ENCODE data around the gene MGRN1. TPM values are rescaled to one million over a fixed set of nuclear protein-coding genes. Genes with fewer than 3 reads are reported as not detected.
A peak's percentile ranks its signal among the peaks of the same experiment; 100 is the strongest.

Gene MGRN1
- 41.5 TPM for total RNA-seq

- DNase-seq, result peak; percentile 97
These were observed at the start of gene MGRN1 for GRCh38 chr16:4624015-4624826. Gene MGRN1 (plus strand): TSS chr16:4624826. CDS start chr16:4624961, 135 bp downstream.

DNA sequence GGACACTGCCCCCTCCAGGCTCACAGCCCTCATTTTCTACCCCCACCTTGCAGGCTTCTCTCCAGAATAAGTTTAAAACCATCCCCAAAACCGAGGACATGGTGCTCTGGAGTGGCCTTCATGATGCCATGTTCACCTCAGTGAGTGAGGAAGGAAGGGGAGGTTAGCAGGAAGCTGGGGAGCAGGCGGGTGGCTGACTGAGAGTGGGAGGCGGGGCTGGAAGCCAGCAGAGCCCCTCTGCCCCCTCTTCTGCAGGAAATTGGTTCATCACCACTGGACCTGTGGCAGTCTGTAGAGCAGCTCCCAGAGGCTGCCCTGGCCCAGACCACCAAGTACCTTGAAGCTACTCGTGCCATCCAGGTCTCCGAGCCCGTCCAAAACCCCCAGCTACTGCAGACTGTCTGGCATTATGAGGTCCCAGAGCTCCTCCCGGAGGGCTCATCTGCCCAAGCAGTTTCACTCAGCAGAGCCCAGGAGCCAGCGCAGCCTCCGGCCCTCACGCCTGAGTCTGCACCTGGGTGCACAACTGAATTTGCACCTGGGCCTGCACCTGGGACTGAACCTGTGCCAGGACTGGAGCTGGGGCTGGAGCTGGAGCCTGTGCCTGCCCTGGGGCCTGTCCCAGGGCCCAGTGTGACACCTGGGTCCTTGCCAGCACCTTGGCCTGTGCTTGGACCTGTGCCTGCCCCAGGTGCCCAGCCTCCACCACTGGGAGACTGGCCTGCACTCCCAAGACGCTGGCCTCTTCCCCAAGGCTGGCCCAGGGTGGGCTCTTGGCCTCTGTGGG is 49.5 kb upstream of the MGRN1 start:
- no peak for DNase-seq

DNA sequence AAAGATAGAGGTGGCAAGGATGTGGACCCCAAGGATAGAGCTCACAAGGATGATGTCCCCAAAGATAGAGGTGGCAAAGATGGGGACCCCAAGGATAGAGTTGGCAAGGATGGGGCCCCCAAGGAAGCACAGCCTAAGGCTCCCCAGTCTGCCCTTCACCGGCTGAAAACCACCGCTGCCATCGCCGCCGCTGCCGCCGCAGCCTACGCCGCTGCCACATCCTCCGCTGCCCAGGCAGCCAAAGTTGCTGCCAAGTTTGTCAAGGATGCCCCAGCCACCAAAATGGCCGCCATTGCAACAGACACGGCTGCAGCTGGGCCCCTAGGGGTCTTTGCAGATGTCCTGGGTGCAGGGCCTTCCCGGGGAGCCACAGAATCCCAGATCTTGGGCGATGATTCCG is 48.6 kb upstream of the MGRN1 start:
- no peak for DNase-seq

DNA sequence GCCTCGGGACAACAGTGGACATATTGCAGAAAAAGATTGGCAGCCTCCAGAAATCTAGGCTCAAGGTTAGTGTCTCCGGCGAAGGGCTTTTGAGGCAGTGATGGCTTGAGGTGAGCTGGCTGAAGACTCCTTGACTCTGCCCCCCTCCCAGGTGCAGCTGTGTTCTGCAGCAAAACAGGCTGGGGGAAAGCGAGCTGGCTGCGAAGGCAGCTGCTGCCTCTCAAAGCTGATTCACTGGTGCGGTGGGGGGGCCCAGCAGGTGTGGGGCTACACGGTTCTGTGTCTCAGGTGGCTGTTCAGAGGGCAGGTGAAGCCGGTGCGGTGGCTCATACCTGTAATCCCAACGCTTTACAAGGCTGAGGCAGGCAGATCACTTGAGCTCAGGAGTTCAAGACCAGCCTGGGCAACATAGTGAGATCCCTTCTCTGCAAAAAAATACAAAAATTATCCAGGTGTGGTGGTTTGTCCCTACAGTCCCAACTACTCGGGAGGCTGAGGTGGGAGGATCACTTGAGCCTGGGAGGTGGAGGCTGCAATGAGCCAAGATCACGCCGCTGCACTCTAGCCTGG is 45.6 kb upstream of the MGRN1 start:
- no peak for DNase-seq

DNA sequence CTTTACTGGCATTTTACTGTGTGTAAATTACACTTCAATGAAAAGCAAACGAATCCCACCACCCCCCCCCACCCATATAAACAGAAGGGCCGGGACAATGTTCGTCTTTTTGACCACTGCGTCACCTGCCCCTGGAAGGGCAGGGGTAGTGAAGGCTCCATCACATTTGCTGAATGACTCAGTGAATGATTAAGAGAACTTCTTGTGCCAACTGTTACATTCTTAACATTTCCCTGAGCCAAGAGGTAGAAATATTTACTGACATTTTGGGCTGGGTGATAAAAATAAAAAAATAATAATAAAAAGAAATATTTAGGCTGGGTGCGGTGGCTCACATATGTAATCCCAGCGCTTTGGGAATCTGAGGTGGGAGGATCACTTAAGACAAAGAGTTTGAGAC is 44.4 kb upstream of the MGRN1 start:
- no peak for DNase-seq

- no peak for DNase-seq
These were observed 40.7 kb upstream of the MGRN1 start for GRCh38 chr16:4583906-4584305.

DNA sequence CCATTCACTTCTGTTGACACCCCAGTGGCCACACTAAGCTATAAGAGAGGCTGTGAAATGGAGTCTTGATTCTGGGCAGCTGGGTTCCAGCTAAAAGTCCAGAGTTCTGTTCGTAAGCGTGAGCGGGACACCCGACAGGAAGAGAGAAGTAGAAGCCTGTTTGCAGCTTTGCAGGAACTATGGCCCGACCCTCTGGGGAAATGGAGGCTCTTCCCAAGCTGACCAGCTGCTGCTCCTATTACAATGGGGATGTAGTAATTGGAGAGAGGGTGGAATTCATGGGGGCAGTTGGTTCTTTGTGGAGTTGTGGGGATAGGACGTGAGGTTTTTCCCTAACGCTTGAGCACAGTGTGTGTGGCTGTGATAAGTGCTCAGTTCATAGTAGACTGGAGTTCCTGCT is 38.3 kb upstream of the MGRN1 start:
- no peak for DNase-seq

DNA sequence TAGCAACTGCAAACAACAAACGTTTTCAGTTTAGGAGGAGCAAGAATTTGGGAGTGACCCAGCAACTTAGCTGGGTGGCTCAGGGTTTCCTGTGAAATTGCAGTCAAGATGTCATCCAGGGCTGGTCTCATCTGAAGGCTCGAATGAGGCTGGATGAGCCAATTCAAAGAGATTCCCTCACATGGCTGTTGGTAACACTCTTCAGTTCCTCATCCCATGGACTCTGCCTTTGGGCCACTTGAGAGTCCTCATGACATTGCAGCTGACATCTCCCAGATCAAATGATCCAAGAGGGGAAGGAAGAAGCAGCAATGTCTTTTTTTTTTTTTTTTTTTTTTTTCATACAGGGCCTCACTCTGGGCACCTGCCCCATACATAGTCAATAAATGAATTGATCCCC is 36.2 kb upstream of the MGRN1 start:
- DNase-seq, result no peak

DNA sequence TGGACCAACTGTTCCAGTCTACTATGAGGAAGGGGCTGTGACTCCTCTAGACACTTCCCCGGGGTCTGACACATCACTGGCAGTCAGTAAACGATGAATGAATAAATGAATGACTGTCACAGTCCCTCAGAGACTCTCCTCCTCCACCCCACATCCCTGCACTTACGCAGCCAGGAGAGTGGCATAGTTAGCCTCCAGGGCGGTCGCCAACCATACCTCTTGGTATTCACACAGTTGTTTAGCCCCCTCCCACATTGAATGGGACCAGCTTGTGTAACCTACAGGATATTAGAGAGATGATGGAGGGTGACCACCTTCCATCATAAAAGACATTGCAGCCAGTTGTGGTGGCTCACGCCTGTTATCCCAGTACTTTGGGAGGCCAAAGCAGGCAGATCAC is 35.7 kb upstream of the MGRN1 start:
- DNase-seq, result no peak

- no peak for DNase-seq
These were observed 33.4 kb upstream of the MGRN1 start for GRCh38 chr16:4591191-4591590.

DNA sequence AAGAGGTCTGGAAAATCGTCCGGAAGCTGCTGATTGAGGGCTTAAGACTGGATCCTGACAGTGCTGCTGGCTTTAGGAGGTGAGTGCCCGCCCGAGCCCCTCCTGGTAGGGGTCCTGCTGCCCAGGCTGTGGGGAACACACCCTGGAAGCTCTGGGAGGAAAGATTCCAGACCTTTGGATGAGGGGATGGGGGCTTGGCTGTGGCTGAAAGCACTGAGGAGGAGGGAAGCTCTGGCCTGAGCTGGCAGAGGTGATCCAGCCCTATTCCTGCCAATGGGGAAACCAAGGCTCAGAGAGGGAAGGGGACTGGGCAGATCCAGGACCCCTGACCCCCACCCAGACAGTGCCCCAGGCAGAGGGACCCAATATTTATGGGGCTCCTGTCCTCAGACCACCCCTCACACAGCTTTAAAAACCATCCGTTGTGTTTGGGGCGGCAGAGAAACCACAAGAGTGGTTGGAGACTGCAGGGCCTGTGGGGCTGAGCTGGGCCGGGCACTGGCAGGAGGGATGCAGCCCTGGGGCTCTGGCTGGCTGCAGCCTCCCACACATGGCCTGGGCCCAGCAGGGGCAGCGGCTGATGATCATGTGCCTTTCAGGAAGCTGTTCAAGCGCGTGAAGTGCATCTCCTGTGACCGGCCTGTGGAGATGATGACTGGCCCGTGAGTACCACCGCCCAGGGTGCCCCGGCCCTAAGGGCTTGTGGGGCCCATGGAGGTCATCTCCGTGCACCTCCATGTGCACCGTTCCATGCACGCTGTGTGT is 32.7 kb upstream of the MGRN1 start:
- no peak for DNase-seq

- DNase-seq, result no peak
These were observed 31.5 kb upstream of the MGRN1 start for GRCh38 chr16:4593086-4593485.

GRCh38 chr16:4594433-4595410 is 29.9 kb upstream of the MGRN1 start:
- no peak for DNase-seq

GRCh38 chr16:4597174-4597573 is 27.5 kb upstream of the MGRN1 start:
- no peak for DNase-seq

GRCh38 chr16:4599037-4599436 is 25.6 kb upstream of the MGRN1 start:
- no peak for DNase-seq

DNA sequence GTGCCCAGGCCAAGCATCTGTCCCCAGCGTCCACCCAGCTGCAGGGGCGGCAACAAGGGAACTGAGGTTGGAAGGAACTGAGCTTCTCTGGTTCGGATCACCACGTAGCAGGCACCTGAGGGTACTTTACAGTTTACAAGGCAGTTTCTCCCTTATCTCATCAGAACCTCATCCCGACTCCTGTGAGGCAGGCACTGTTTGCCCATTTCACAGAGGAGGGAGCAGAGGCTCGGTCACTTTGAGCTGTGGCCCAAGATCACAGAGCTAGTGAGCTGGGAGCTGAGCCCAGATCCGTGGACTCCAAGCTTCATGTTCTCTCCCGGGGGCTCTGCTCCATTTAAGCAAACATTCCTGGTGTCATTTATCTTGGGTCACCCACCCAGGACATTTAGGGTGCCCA is 25.1 kb upstream of the MGRN1 start:
- DNase-seq, result no peak

GRCh38 chr16:4601036-4601863 is 23.4 kb upstream of the MGRN1 start:
- no peak for DNase-seq

- DNase-seq, result no peak
These were observed 22.8 kb upstream of the MGRN1 start for GRCh38 chr16:4601864-4602186.

- no peak for DNase-seq
These were observed 22.3 kb upstream of the MGRN1 start for GRCh38 chr16:4602331-4602730.

DNA sequence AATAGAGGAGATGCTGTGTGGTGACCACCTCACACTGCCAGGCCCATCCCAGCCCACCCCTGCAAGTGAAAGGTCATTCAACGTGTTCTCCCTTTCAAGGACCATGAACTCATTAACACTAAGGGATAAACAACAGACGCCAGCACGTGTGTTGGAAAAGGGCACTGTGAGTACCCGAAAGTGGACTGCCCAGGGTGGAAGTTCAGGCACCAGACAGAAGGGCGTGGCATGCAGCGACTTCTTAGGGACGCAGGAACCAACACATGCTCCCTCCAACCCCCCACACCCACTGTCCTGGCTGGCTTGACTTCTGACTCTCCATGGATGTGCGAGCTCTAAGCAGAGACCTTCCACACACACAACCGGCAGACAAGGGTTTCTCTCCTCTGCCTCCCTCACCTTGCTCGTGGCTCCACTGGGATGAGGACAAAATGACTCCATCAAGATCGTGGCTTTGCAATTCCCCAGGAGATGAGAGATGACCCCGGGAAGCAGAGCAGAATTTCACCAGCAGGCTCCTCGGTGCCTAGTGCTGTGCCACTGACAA is 20.9 kb upstream of the MGRN1 start:
- no peak for DNase-seq
